Psoas muscle (tissue), 8 donors: Measurements from ENCODE around the gene TTBK2. TPM values are rescaled to one million over a fixed set of nuclear protein-coding genes. Genes with fewer than 3 reads are reported as not detected.

Experiments used
- ATAC-seq, 4 donors: fragments of 200-7000 bp; cut with Tn5 transposase; one replicate each; pipeline ENCODE4 v1.9.1; 2020; ENCODE audit warnings: moderate library complexity in 3 of 4, mild to moderate bottlenecking in 2 of 4
- DNase-seq, 2 donors: peaks; one replicate each; pipeline ENCODE4 v3.0.0-alpha.2; 2020
- H3K27ac ChIP-seq: fragments of 200-600 bp; one replicate; pipeline ENCODE4 v1.8.0; 2022
- H3K27me3 ChIP-seq, 3 donors: fragments of 200-600 bp in 1 of 3; one replicate each; pipeline versions ENCODE4 v1.6.1 to v1.8.0; 2013 to 2022; ENCODE audit warnings: low read length in 2 of 3, mild to moderate bottlenecking in 2 of 3, moderate library complexity in 1 of 3; ENCODE audit not compliant: insufficient read depth in 3 of 3
- H3K36me3 ChIP-seq, 2 donors: fragments of 200-600 bp in 1 of 2; one replicate each; pipeline versions ENCODE4 v1.6.1 to v1.8.0; 2013 to 2022; ENCODE audit warnings: low read depth in 1 of 2, mild to moderate bottlenecking in 1 of 2, moderate library complexity in 1 of 2; ENCODE audit not compliant: insufficient read depth in 1 of 2
- H3K4me1 ChIP-seq: fragments of 200-600 bp; one replicate; pipeline ENCODE4 v1.8.0; 2022
- H3K4me3 ChIP-seq: fragments of 200-600 bp; one replicate; pipeline ENCODE4 v1.8.0; 2022; ENCODE audit warnings: mild to moderate bottlenecking
- H3K9me3 ChIP-seq: fragments of 200-600 bp; one replicate; pipeline ENCODE4 v1.8.0; 2022
- CTCF ChIP-seq: fragments of 200-600 bp; IDR thresholded peaks from one replicate; pipeline ENCODE4 v1.8.0; 2022; ENCODE audit warnings: antibody characterized with exemption
- WGBS, 3 donors: extraction: QIAGEN DNeasy Blood & Tissue Kit; methylation state at CpG; one replicate each; pipeline versions ENCODE4 v1.1.6 to v1.1.7; 2013; 5-methylcytosine and 5-hydroxymethylcytosine counted together
- intact Hi-C, 2 donors: fragments of 100-400 bp; cut with DNase I; formaldehyde crosslinking; loops; one replicate each; pipeline versions ENCODE4 v1.11.0 to v1.14.2; 2022
- polyA plus RNA-seq, 3 donors: library from polyadenylated mRNA; stranded (reverse); fragments of 200-250 nt; gene quantifications; one replicate each; pipeline ENCODE4 v1.2.3, GENCODE V29; 2013
- total RNA-seq, 4 donors: library from RNA; stranded (reverse); fragmentation: NEBNext Ultra II Directional in 2 of 4; extraction: Animal tissue kit (Norgen Biotek cat#: 25700) in 2 of 4; gene quantifications; one replicate each; pipeline versions ENCODE4 v1.2.1 to v1.2.4, GENCODE V29; 2021 to 2023
- donor health status: healthy with polysubstance abuse.
- donor health status: DM: no; HTN: no; CAD: no; lungs with moderate emphysema.
- donor health status: Bipolar disorder and iron deficiency.
- donor health status: healthy.
- donor health status: DM: yes; HTN: yes; CAD: no.
- donor health status: DM: no; HTN: no; CAD: no.
- donor health status: DM: no; HTN: no; CAD: no.
- donor health status: DM: yes; HTN: yes; CAD: no.

TTBK2 gene
- total and polyA plus RNA-seq, 7 donors = 1.4 to 23.0 (median 15.8) TPM

- WGBS, 3 donors = 95 to 98% (median 98%) methylated on average over 8 of the region's 8 CpGs
- Histone ChIP-seq H3K4me1 (peaks cover 5% of the 10 kb centered on the region), H3K27ac (no peak overlapping the region), H3K9me3 (no peaks in the 10 kb centered on the region), H3K36me3 (peaks cover 0 to 22% of the 10 kb centered on the region in 2 donors), H3K27me3 (no peaks in the 10 kb centered on the region), H3K4me3 (no peak overlapping the region)
- no peak for TF ChIP-seq CTCF
- ATAC-seq = no peak
- DNase-seq = no peak
- intact Hi-C loops = no loop called here
Observed at GRCh38 chr15:42825599-42825998, 95.0 kb downstream of the TTBK2 start.

- Histone ChIP-seq H3K36me3 (peaks cover 0 to 7% of the 10 kb centered on the region in 2 donors), H3K9me3 (no peaks in the 10 kb centered on the region), H3K4me3 (no peak overlapping the region), H3K27ac (no peak overlapping the region), H3K4me1 (no peaks in the 10 kb centered on the region), H3K27me3 (no peaks in the 10 kb centered on the region)
- DNase-seq (no peak), ATAC-seq (no peak)
- TF ChIP-seq CTCF = no peak
- intact Hi-C loops = loop anchor here in 1 of 2 donors (5.0 kb wide), 1 partner anchor 49 kb away; no protein-coding TSS in a partner anchor
- 88 to 96% (median 92%) methylated on average over 3 of the region's 3 CpGs for WGBS, 3 donors
Observed at GRCh38 chr15:42820811-42821210, 99.8 kb downstream of the TTBK2 start.

- Histone ChIP-seq H3K4me3 (no peak overlapping the region), H3K27me3 (no peaks in the 10 kb centered on the region), H3K9me3 (no peaks in the 10 kb centered on the region), H3K4me1 (no peaks in the 10 kb centered on the region), H3K36me3 (peaks cover 0 to 11% of the 10 kb centered on the region in 2 donors), H3K27ac (no peak overlapping the region)
- DNase-seq (no peak), ATAC-seq (no peak)
- WGBS, 3 donors = 57 to 69% (median 65%) methylated on average over 1 of the region's 1 CpG
- intact Hi-C loops = loop anchor here in 1 of 2 donors (5.0 kb wide), 1 partner anchor 47 kb away; no protein-coding TSS in a partner anchor
- no peak for TF ChIP-seq CTCF
Observed at GRCh38 chr15:42819786-42820185, 100.8 kb downstream of the TTBK2 start.

GRCh38 chr15:42811433-42811832 is 109.1 kb downstream of the TTBK2 start:
- no peak for TF ChIP-seq CTCF
- peaks cover 0 to 46% of the 10 kb centered on the region in 2 donors for H3K36me3 ChIP-seq
- DNase-seq = no peak

GRCh38 chr15:42808913-42809312 is 111.7 kb downstream of the TTBK2 start:
- Histone ChIP-seq H3K4me3 (no peak overlapping the region), H3K4me1 (no peaks in the 10 kb centered on the region), H3K36me3 (peaks cover 0 to 41% of the 10 kb centered on the region in 2 donors), H3K27me3 (no peaks in the 10 kb centered on the region), H3K9me3 (no peaks in the 10 kb centered on the region), H3K27ac (no peak overlapping the region)
- DNase-seq (no peak), ATAC-seq (no peak)
- intact Hi-C loops = no loop called here
- no peak for TF ChIP-seq CTCF
- WGBS, 3 donors = 88 to 93% (median 89%) methylated on average over 1 of the region's 1 CpG

More at GRCh38 chr15:42811433-42811832, 109.1 kb downstream of the TTBK2 start:
- Histone ChIP-seq H3K27me3 (no peaks in the 10 kb centered on the region), H3K4me1 (no peaks in the 10 kb centered on the region), H3K9me3 (no peaks in the 10 kb centered on the region), H3K4me3 (no peak overlapping the region), H3K27ac (no peak overlapping the region)
- no peak for ATAC-seq
- intact Hi-C loops = no loop called here
